Measurements from ENCODE around the gene ZSWIM9. TPM values are rescaled to one million over a fixed set of nuclear protein-coding genes. Genes with fewer than 3 reads are reported as not detected.

The ZSWIM9 gene
- total RNA-seq, 4 donors from 2014 or later: 0.59 to 13.2 (median 4.2) TPM

DNA sequence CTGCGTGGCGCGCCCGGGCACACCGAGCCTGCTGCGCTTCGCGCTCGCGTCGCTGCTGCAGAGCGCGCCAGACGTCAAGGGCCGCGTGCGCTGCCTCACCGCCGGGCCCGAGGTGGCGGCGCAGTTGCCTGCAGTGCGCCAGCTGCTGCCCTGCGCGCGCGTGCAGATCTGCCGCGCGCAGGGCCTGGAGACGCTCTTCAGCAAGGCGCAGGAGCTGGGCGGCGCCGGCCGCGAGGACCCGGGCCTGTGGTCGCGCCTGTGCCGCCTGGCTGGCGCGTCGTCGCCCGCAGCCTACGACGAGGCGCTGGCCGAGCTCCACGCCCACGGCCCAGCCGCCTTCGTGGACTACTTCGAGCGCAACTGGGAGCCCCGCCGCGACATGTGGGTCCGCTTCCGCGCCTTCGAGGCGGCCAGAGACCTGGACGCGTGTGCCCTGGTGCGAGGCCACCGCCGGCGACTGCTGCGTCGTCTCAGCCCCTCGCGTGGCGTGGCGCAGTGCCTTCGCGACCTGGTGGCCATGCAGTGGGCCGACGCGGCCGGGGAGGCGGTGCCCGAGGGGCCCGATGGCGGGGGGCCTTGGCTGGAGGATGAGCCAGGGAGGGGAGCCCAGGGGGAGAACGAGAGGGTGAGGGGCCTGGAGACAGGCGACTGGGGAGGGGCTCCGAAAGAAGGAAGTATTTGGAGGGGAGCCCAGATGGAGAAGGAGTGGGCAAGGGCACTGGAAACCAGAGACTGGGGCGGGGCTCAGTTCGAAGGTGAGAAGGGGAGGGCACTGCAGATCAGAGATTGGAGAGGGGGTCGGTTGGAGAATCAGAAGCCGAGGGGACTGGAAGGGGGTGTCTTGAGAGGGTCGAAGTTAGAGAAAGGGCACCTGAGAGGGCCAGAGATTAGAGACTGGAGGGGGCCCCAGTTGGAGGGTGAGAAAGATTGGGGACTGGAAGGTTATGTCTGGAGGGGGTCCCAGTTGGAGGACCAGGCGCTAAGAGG is 24.7 kb downstream of the ZSWIM9 start:
- H3K9me3 ChIP-seq: no peaks in the 10 kb centered on the region
- H3K36me3 ChIP-seq: no peaks in the 10 kb centered on the region
- no peak for TF ChIP-seq POLR2A (IDR thresholded peaks at IDR 0.05)
- TF ChIP-seq, protein P1, sequence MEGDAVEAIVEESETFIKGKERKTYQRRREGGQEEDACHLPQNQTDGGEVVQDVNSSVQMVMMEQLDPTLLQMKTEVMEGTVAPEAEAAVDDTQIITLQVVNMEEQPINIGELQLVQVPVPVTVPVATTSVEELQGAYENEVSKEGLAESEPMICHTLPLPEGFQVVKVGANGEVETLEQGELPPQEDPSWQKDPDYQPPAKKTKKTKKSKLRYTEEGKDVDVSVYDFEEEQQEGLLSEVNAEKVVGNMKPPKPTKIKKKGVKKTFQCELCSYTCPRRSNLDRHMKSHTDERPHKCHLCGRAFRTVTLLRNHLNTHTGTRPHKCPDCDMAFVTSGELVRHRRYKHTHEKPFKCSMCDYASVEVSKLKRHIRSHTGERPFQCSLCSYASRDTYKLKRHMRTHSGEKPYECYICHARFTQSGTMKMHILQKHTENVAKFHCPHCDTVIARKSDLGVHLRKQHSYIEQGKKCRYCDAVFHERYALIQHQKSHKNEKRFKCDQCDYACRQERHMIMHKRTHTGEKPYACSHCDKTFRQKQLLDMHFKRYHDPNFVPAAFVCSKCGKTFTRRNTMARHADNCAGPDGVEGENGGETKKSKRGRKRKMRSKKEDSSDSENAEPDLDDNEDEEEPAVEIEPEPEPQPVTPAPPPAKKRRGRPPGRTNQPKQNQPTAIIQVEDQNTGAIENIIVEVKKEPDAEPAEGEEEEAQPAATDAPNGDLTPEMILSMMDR (IDR thresholded peaks at IDR 0.05): no peak
- intact Hi-C loops (cut with DNase I; ENCODE audit: low total_unique reads): no loop called here
- H3K4me1 ChIP-seq: no peaks in the 10 kb centered on the region
- no peak overlapping the region for H3K27ac ChIP-seq
- H3K4me3 ChIP-seq: no peak overlapping the region
- no peaks in the 10 kb centered on the region for H3K27me3 ChIP-seq
- no peak for DNase-seq

DNA sequence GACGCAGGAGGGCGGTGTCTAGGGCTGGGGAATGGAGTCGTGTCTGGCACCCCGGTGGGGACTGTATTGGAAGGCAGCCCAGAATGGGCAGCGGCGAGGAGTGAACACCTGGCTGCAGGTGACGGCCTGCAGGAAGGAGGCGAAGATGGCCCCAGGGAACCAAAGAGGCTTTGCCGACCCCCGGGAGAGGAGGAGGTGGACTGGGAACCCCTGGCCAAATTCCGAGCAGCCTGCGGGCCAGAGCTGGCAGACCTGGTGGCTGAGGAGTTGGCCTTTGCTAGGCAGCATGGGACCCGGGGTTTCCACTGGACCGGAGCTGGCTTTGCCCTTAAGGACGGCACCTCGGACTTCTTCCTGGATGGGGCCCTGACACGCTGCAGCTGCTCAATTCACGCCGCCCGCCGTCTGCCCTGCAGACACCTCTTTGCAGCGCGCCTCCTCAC is 25.9 kb downstream of the ZSWIM9 start:
- no peak for DNase-seq

DNA sequence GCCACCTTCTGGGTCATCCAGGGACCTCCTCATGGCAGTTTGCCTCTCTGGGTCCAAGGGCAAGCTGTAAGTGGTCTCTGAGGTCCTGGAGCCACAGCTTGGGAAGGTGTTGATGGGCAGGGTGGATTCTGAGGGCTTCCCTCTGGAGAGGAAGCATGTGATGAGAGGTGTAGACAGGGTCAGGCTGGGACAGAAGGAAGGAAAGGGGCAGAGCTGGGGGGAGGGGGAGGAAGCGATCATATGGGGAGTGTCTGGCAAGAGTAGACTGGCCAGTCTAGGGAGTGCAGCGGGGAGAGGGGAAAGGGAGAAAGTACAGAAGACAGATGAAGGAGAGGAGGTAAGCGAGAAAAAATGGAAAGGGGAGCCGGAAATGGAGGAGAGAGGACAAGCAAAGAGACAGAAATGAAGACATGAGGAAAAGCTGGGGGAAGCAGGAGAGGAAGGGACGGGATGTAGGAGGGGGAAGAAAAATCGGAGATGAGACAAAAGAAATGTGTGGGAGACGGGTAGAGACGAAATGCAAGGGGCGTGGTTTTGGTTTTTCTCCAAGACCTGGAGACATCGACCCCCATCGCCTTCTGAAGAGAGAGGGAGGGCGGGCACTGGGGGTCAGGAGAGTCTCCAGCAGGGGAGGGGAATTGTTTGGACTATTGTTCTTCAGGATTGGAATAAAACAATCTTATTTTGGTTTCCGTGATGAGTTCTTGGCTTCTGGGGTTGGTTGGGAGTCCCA is 26.6 kb downstream of the ZSWIM9 start:
- no peak overlapping the region for H3K27ac ChIP-seq
- no peak for DNase-seq
- intact Hi-C loops (cut with DNase I; ENCODE audit: low total_unique reads): no loop called here
- H3K27me3 ChIP-seq: no peaks in the 10 kb centered on the region
- H3K9me3 ChIP-seq: no peaks in the 10 kb centered on the region
- no peak overlapping the region for H3K4me3 ChIP-seq
- no peaks in the 10 kb centered on the region for H3K4me1 ChIP-seq
- TF ChIP-seq, protein P1 (IDR thresholded peaks at IDR 0.05): no peak
- TF ChIP-seq POLR2A (IDR thresholded peaks at IDR 0.05): no peak
- no peaks in the 10 kb centered on the region for H3K36me3 ChIP-seq

More for the DNA sequence above, 25.9 kb downstream of the ZSWIM9 start:
- H3K9me3 ChIP-seq: no peaks in the 10 kb centered on the region
- no peak overlapping the region for H3K4me3 ChIP-seq
- intact Hi-C loops (cut with DNase I; ENCODE audit: low total_unique reads): no loop called here
- TF ChIP-seq POLR2A (IDR thresholded peaks at IDR 0.05): no peak
- TF ChIP-seq, protein P1 (IDR thresholded peaks at IDR 0.05): no peak
- no peaks in the 10 kb centered on the region for H3K36me3 ChIP-seq
- no peak overlapping the region for H3K27ac ChIP-seq
- no peaks in the 10 kb centered on the region for H3K27me3 ChIP-seq
- H3K4me1 ChIP-seq: no peaks in the 10 kb centered on the region

DNA sequence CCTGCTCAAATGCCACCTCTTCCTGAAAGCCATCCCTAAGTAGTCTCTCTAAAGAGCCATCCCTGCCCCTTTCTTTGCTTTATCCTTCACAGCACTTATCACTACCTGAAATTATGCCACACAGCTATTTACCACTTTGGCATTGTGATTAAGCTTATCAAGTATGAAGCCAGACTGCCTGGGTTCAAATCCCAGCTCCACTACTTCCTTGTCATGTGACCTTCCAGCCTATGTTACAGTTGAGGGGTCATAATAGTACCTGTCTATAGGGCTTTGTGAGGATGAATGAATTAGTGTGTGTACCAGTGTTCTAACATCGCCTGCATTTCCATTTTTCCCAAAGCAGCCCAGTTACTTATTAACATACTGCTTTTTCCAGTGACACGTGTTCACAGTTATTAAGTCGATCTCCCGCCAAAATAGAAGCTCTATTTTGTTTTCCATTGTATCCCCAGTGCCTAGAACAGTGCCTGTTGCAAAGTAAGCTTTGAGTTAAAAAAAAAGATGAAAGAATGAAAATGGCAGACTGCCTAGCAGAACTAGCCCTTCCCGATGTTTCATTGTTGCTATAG is 32.8 kb downstream of the ZSWIM9 start:
- H3K4me3 ChIP-seq: peak overlapping the region; percentile 56 to 82
- no peaks in the 10 kb centered on the region for H3K4me1 ChIP-seq
- TF ChIP-seq, protein P1 (IDR thresholded peaks at IDR 0.05): no peak
- TF ChIP-seq POLR2A (IDR thresholded peaks at IDR 0.05): no peak
- intact Hi-C loops (cut with DNase I; ENCODE audit: low total_unique reads): no loop called here
- H3K27me3 ChIP-seq: no peaks in the 10 kb centered on the region
- H3K36me3 ChIP-seq: no peaks in the 10 kb centered on the region
- H3K27ac ChIP-seq: peak overlapping the region; percentile 72 to 78
- H3K9me3 ChIP-seq: no peaks in the 10 kb centered on the region
- no peak for DNase-seq
